Caco-2 (cell line): ENCODE results near the gene BRINP1. TPM values are rescaled to one million over a fixed set of nuclear protein-coding genes. Genes with fewer than 3 reads are reported as not detected.

Experiments
- BruUV-seq: library from RNA; stranded (reverse); fragments of 400-500 nt; replicated peaks from 2 replicates; lab custom pipeline; 2021; lab: Mats Ljungman, UMichigan
- CTCF ChIA-PET: fragments of 300-600 bp; sonication (Branson Sonifier 250); formaldehyde crosslinking; loops from one replicate; lab custom pipeline; 2022; ENCODE audit warnings: antibody characterized with exemption; lab: Charles Lee
- POLR2A ChIA-PET: fragments of 300-600 bp; sonication (Branson Sonifier 250); formaldehyde crosslinking; loops from one replicate; lab custom pipeline; 2022; ENCODE audit warnings: antibody characterized with exemption; lab: Charles Lee
- DNase-seq, 2 experiments: peaks; one replicate each; pipeline versions ENCODE4 v3.0.0 to v3.0.0-alpha.2; 2020 to 2022
- H3K27me3 ChIP-seq: replicated peaks from 2 replicates; pipeline ENCODE4 v1.6.0; 2011; ENCODE audit warnings: low read length; ENCODE audit not compliant: control insufficient read depth, insufficient read depth
- H3K36me3 ChIP-seq: 2 replicates; pipeline ENCODE4 v1.5.1; 2011; ENCODE audit warnings: low read length; ENCODE audit not compliant: control insufficient read depth, insufficient read depth
- H3K4me1 ChIP-seq: fragments of 250-450 bp; sonication (Bioruptor Pico); 2 replicates; pipeline ENCODE4 v1.5.1; 2020; ENCODE audit warnings: mild to moderate bottlenecking
- H3K4me3 ChIP-seq: 2 replicates; pipeline ENCODE4 v1.5.1; 2011; ENCODE audit warnings: low read depth, mild to moderate bottlenecking, control low read depth, low read length
- H3K9me3 ChIP-seq: fragments of 250-450 bp; sonication (Bioruptor Pico); 2 replicates; pipeline ENCODE4 v1.5.1; 2020; ENCODE audit warnings: mild to moderate bottlenecking, moderate library complexity
- H3K27ac Mint-ChIP-seq: one replicate; pipeline ENCODE4 v1.8.0; 2022; ENCODE audit warnings: mixed read lengths; ENCODE audit not compliant: unreplicated experiment
- H3K27me3 Mint-ChIP-seq: one replicate; pipeline ENCODE4 v1.8.0; 2022; ENCODE audit warnings: mixed read lengths; ENCODE audit not compliant: insufficient read depth, unreplicated experiment
- H3K36me3 Mint-ChIP-seq: one replicate; pipeline ENCODE4 v1.8.0; 2022; ENCODE audit warnings: mild to moderate bottlenecking, mixed read lengths; ENCODE audit not compliant: insufficient read depth, unreplicated experiment
- H3K4me1 Mint-ChIP-seq: one replicate; pipeline ENCODE4 v1.8.0; 2022; ENCODE audit warnings: low read depth, mixed read lengths; ENCODE audit not compliant: unreplicated experiment
- H3K4me3 Mint-ChIP-seq: one replicate; pipeline ENCODE4 v1.8.0; 2022; ENCODE audit warnings: mild to moderate bottlenecking, moderate library complexity, mixed read lengths; ENCODE audit not compliant: unreplicated experiment
- H3K9me3 Mint-ChIP-seq: one replicate; pipeline ENCODE4 v1.8.0; 2022; ENCODE audit warnings: mixed read lengths; ENCODE audit not compliant: unreplicated experiment
- intact Hi-C: fragments of 100-400 bp; cut with micrococcal nuclease; formaldehyde crosslinking; loops from one replicate; pipeline ENCODE4 v1.10.0; 2022; ENCODE audit not compliant: unreplicated experiment
- total RNA-seq: library from RNA; stranded (reverse); gene quantifications from 2 replicates; pipeline ENCODE4 v1.2.3, GENCODE V29; 2022
- TF ChIP-seq, protein P1 (sequence below), 2 experiments: fragments of 200-600 bp in 1 of 2; IDR thresholded peaks; 1 replicate in 1 of 2; 2 replicates in 1 of 2; pipeline versions ENCODE4 v1.5.1 to v1.8.0; 2011 to 2022; ENCODE audit warnings: antibody characterized with exemption in 1 of 2, control low read depth in 1 of 2, inconsistent platforms in 1 of 2, low read depth in 1 of 2, low read length in 1 of 2, mild to moderate bottlenecking in 1 of 2, moderate library complexity in 1 of 2; ENCODE audit not compliant: insufficient read depth in 1 of 2, severe bottlenecking in 1 of 2, unreplicated experiment in 1 of 2

BRINP1 gene
- total RNA-seq, 1 experiment from 2014 or later = not detected

DNA sequence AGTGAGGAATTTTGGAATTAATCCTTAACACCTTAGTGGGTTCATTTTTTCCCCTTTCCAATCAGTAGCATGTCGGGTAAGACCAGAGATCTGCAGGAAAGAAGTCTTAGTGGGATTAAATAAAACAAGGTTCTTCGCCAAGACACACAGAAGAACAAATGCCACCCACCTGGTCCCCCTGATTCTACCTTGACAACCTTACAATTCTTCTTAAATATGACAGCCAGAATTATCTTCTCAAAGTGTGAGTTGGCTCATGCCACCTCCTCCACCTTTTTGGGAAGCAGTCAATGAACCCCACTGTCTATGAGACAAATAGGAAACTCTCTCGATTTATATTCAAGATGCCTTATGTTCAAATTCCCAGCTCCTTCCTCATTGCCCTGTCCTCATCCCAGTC is 105.1 kb downstream of the BRINP1 start:
- TF ChIP-seq, protein P1, sequence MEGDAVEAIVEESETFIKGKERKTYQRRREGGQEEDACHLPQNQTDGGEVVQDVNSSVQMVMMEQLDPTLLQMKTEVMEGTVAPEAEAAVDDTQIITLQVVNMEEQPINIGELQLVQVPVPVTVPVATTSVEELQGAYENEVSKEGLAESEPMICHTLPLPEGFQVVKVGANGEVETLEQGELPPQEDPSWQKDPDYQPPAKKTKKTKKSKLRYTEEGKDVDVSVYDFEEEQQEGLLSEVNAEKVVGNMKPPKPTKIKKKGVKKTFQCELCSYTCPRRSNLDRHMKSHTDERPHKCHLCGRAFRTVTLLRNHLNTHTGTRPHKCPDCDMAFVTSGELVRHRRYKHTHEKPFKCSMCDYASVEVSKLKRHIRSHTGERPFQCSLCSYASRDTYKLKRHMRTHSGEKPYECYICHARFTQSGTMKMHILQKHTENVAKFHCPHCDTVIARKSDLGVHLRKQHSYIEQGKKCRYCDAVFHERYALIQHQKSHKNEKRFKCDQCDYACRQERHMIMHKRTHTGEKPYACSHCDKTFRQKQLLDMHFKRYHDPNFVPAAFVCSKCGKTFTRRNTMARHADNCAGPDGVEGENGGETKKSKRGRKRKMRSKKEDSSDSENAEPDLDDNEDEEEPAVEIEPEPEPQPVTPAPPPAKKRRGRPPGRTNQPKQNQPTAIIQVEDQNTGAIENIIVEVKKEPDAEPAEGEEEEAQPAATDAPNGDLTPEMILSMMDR (IDR thresholded peaks at IDR 0.05; ENCODE audit: insufficient read depth in 1 of 2, low read depth in 1 of 2, low read length in 1 of 2, severe bottlenecking in 1 of 2, unreplicated experiment in 1 of 2) = no peak
- Histone ChIP-seq H3K27me3 (no peaks in the 10 kb centered on the region), H3K36me3 (no peaks in the 10 kb centered on the region), H3K9me3 (no peaks in the 10 kb centered on the region), H3K4me3 (no peak overlapping the region), H3K4me1 (no peaks in the 10 kb centered on the region)
- no peak for DNase-seq
- ChIA-PET CTCF (no interaction called here), POLR2A (no interaction called here)
- no TSS peak for BruUV-seq
- Mint-ChIP-seq H3K9me3 (no peaks in the 10 kb centered on the region), H3K4me1 (no peaks in the 10 kb centered on the region), H3K27ac (no peak overlapping the region), H3K4me3 (no peak overlapping the region), H3K27me3 (peaks cover 15% of the 10 kb centered on the region), H3K36me3 (no peaks in the 10 kb centered on the region)
- intact Hi-C loops = no loop called here

DNA sequence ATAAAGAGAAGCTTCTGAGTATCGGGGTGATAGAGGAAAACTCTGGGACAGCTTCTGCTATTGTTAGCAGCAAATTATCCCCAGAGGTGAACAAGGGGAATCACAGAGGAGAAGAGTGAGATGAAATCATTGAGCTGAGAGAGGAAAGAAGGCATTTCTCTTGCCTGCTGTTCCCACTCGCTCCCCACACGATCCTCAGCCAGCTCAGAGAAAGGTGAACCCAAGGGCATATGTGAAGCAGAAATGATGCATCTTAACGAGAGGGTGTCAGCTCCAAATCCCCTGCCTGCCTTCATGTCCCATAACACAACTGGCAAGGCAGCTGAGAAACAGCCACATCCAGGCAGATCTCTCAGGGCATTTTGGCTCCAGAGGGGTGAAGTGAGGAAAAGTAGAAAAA is 111.6 kb downstream of the BRINP1 start:
- Histone ChIP-seq H3K9me3 (no peaks in the 10 kb centered on the region), H3K4me3 (no peak overlapping the region), H3K36me3 (no peaks in the 10 kb centered on the region), H3K27me3 (no peaks in the 10 kb centered on the region), H3K4me1 (no peaks in the 10 kb centered on the region)
- no peaks in the 10 kb centered on the region for H3K4me1 Mint-ChIP-seq
- ChIA-PET CTCF (no interaction called here), POLR2A (no interaction called here)
- BruUV-seq = no TSS peak
- H3K27me3 Mint-ChIP-seq = peaks cover 10% of the 10 kb centered on the region
- intact Hi-C loops = no loop called here
- no peak for DNase-seq
- H3K4me3 Mint-ChIP-seq = no peak overlapping the region
- no peak overlapping the region for H3K27ac Mint-ChIP-seq
- no peaks in the 10 kb centered on the region for H3K9me3 Mint-ChIP-seq
- TF ChIP-seq, protein P1 (IDR thresholded peaks at IDR 0.05; ENCODE audit: insufficient read depth in 1 of 2, low read depth in 1 of 2, low read length in 1 of 2, severe bottlenecking in 1 of 2, unreplicated experiment in 1 of 2) = no peak
- no peaks in the 10 kb centered on the region for H3K36me3 Mint-ChIP-seq

DNA sequence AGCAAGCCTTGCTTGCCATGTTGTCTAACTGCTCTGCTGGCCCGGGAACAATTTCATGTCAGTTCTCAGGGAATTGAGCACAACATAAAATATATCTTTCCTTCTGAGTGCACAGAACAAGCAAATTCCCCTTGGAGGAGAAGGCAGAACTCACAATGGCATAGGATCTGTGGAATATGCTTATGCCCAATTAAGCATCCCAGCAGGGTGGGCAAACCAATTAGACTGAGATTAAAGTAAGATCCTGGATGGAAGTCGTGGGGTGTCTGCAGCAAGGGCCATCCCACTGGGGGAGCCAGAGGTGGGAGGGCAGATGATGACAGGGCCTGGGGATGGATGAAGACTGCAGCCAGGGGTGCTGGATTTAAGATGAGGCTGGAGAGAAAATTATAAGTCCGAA is 114.1 kb downstream of the BRINP1 start:
- Mint-ChIP-seq H3K27me3 (peaks cover 9% of the 10 kb centered on the region), H3K36me3 (no peaks in the 10 kb centered on the region), H3K4me1 (no peaks in the 10 kb centered on the region), H3K27ac (no peak overlapping the region), H3K9me3 (no peaks in the 10 kb centered on the region), H3K4me3 (no peak overlapping the region)
- Histone ChIP-seq H3K4me3 (no peak overlapping the region), H3K4me1 (no peaks in the 10 kb centered on the region), H3K36me3 (no peaks in the 10 kb centered on the region), H3K27me3 (no peaks in the 10 kb centered on the region), H3K9me3 (no peaks in the 10 kb centered on the region)
- BruUV-seq = no TSS peak
- CTCF ChIA-PET = no interaction called here
- DNase-seq = no peak
- POLR2A ChIA-PET = no interaction called here
- intact Hi-C loops = no loop called here
- TF ChIP-seq, protein P1 (IDR thresholded peaks at IDR 0.05; ENCODE audit: insufficient read depth in 1 of 2, low read depth in 1 of 2, low read length in 1 of 2, severe bottlenecking in 1 of 2, unreplicated experiment in 1 of 2) = no peak
